Ovary (tissue), 9 donors: ENCODE data around the gene MCU. TPM values are rescaled to one million over a fixed set of nuclear protein-coding genes. Genes with fewer than 3 reads are reported as not detected.
A peak's percentile ranks its signal among the peaks of the same experiment; 100 is the strongest.

Experiments
- DNase-seq, 5 donors: peaks; one replicate each; pipeline ENCODE4 v3.0.0-alpha.2; 2019 to 2020
- H3K27ac ChIP-seq, 2 donors: fragments of 200-600 bp; one replicate each; pipeline versions ENCODE4 v1.5.1 to v1.8.0; 2019 to 2022
- H3K27me3 ChIP-seq: fragments of 200-600 bp; one replicate; pipeline ENCODE4 v1.8.0; 2022
- H3K36me3 ChIP-seq: fragments of 200-600 bp; sonication (generic); one replicate; pipeline ENCODE4 v1.5.1; 2019
- H3K4me1 ChIP-seq: one replicate; pipeline ENCODE4 v1.8.1; 2013; ENCODE audit warnings: mild to moderate bottlenecking, moderate library complexity; ENCODE audit not compliant: insufficient read depth
- H3K4me3 ChIP-seq: fragments of 200-600 bp; sonication (generic); one replicate; pipeline ENCODE4 v1.5.1; 2017
- H3K9me3 ChIP-seq, 2 donors: fragments of 200-600 bp in 1 of 2; sonication (generic) in 1 of 2; one replicate each; pipeline versions ENCODE4 v1.5.1 to v1.8.1; 2013 to 2019; ENCODE audit warnings: mild to moderate bottlenecking in 1 of 2, moderate library complexity in 1 of 2
- EP300 ChIP-seq: sonication (generic); formaldehyde crosslinking; IDR thresholded peaks from one replicate; pipeline ENCODE4 v1.6.1; 2017; ENCODE audit warnings: antibody characterized with exemption
- POLR2A ChIP-seq: fragments of 450-650 bp; IDR thresholded peaks from one replicate; pipeline ENCODE4 v1.6.1; 2017; ENCODE audit warnings: antibody characterized with exemption, mild to moderate bottlenecking, moderate library complexity
- WGBS, 3 donors: extraction: QIAGEN DNeasy Blood & Tissue Kit in 1 of 3; methylation state at CpG; one replicate each; pipeline versions ENCODE4 v1.1.5 to v1.1.7; 2013 to 2017; 5-methylcytosine and 5-hydroxymethylcytosine counted together
- intact Hi-C, 4 donors: fragments of 100-400 bp; cut with DNase I; formaldehyde crosslinking; loops; one replicate each; pipeline versions ENCODE4 v1.11.0 to v1.15.1; 2022 to 2023
- polyA plus RNA-seq, 2 donors: library from polyadenylated mRNA; stranded (reverse); fragments of 200-250 nt in 1 of 2; fragments of 350-450 nt in 1 of 2; fragmentation: Illumina TruSeq in 1 of 2; extraction: RNeasy Lipid Tissue Mini Kit (QIAGEN cat#74804) in 1 of 2; gene quantifications; one replicate each; pipeline ENCODE4 v1.2.3, GENCODE V29; 2013 to 2014
- total RNA-seq, 7 donors: library from RNA; depleted of rRNA in 2 of 7; stranded (reverse); fragments of >200 nt in 2 of 7; fragmentation: NEBNext Ultra II Directional in 3 of 7; extraction: Animal tissue kit (Norgen Biotek cat#: 25700) in 3 of 7; gene quantifications; one replicate each; pipeline versions ENCODE4 v1.1.0 to v1.2.4, GENCODE V29; 2016 to 2023
- TF ChIP-seq, protein P1 (sequence below), 3 donors: fragments of 450-650 bp in 2 of 3; fragments of 200-600 bp in 1 of 3; IDR thresholded peaks; one replicate each; pipeline versions ENCODE4 v1.5.1 to v1.8.0; 2016 to 2022; ENCODE audit warnings: antibody characterized with exemption in 3 of 3, mild to moderate bottlenecking in 1 of 3
- donor health status: DM: no; HTN: no; CAD: no; lungs with moderate emphysema.
- donor health status: DM: no; HTN: no; CAD: no.
- donor health status: Bipolar disorder and iron deficiency.
- donor health status: DM: yes; HTN: yes; CAD: no.
- donor health status: DM: no; HTN: no; CAD: no.
- donor health status: DM: yes; HTN: yes; CAD: no.

MCU gene
- total and polyA plus RNA-seq, 9 donors, result 10.3 to 27.1 (median 12.8) TPM

DNA sequence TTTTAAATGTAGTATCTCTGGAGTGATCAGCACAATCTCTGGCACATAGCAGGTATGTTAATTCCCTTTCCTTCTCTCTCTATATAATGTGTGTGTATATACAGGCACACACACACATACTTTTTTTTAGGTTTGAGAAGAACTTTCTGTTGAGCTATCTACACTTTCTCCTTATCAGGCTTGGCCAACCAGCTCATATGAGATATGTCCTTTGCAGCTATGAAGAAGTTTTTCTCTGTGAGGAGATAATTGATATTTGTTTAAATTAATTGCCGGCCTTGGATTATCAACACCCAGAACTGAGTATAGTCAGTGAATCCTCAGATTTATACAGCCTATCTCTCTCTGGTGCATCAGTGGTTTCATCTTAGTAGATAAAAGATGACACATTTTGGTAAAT is 2.3 kb upstream of the MCU start:
- Histone ChIP-seq H3K36me3 (no peaks in the 10 kb centered on the region), H3K4me1 (peaks cover 2% of the 10 kb centered on the region), H3K27ac (no peak overlapping the region), H3K4me3 (no peak overlapping the region), H3K9me3 (no peaks in the 10 kb centered on the region), H3K27me3 (no peaks in the 10 kb centered on the region)
- intact Hi-C loops, result loop anchor here in 3 of 4 donors (5.0 to 10.0 kb wide), 3 partner anchors 62 to 145 kb away; partner anchors contain the start of gene MICU1 (in 1 of the 3)
- WGBS, 3 donors, result 68 to 88% (median 73%) methylated on average over 1 of the region's 1 CpG
- DNase-seq, result no peak
- no peak for TF ChIP-seq POLR2A
- TF ChIP-seq EP300, result no peak
- TF ChIP-seq, protein P1, sequence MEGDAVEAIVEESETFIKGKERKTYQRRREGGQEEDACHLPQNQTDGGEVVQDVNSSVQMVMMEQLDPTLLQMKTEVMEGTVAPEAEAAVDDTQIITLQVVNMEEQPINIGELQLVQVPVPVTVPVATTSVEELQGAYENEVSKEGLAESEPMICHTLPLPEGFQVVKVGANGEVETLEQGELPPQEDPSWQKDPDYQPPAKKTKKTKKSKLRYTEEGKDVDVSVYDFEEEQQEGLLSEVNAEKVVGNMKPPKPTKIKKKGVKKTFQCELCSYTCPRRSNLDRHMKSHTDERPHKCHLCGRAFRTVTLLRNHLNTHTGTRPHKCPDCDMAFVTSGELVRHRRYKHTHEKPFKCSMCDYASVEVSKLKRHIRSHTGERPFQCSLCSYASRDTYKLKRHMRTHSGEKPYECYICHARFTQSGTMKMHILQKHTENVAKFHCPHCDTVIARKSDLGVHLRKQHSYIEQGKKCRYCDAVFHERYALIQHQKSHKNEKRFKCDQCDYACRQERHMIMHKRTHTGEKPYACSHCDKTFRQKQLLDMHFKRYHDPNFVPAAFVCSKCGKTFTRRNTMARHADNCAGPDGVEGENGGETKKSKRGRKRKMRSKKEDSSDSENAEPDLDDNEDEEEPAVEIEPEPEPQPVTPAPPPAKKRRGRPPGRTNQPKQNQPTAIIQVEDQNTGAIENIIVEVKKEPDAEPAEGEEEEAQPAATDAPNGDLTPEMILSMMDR (IDR thresholded peaks at IDR 0.05), result no peak

DNA sequence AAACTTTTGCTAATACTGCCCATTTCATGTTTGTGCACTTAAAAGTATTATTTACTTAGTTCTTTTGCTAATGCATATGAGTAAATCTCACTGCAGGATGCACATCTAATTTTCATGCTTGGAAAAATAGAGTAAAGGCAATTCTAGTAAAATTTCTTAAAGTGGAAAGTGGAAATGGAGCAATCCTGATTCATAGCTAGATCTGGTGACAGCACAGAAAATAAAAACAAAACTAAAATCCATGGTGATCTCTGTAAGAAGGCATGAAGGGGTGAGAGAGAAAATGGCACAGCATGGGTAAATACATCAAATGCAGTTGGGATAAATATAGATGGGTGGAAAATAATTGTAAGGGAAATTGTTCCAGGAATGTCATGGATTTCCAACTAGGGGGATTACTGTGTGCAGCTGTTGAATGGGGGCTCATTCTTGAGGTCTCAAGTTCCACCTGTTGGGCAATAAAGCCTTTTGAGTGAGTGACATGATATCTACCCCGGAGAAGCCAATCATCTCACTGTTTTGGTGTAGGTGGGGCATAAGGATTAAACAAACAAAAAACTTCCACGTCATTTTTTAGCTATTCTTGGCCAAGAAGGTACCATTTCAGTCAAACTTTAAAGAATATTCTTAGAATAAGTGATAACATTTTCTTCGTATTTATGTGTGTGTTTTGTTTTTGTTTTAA is 1.7 kb upstream of the MCU start:
- WGBS, 3 donors, result 33 to 49% (median 35%) methylated on average over 3 of the region's 3 CpGs
- H3K27ac ChIP-seq, result no peak overlapping the region
- intact Hi-C loops, result loop anchor here in 3 of 4 donors (5.0 to 10.0 kb wide), 3 partner anchors 63 to 145 kb away; partner anchors contain the start of gene MICU1 (in 1 of the 3)

DNA sequence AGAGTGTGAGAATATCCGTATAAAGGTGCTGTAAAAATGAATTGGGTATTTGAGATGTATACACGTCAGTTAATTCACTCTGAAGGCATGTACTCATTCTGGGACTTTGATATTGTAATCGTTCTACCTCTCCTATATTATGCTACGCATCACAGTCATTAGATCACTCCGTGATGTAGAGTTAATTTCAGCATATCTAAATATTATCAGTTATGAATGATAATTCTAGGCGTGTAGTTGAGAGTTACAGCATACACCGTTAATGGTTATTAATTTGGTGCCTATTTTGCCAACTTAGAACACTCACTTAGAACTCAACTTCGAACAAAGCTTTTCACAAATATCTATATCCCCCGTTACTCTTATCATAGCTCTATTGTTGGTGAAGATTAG is 477 bp upstream of the MCU start:
- Histone ChIP-seq H3K27me3 (no peaks in the 10 kb centered on the region), H3K27ac (no peak overlapping the region), H3K36me3 (no peaks in the 10 kb centered on the region), H3K4me3 (peak overlapping the region; percentile 84), H3K4me1 (peaks cover 2% of the 10 kb centered on the region), H3K9me3 (no peaks in the 10 kb centered on the region)
- TF ChIP-seq EP300, result no peak
- no peak for TF ChIP-seq POLR2A
- TF ChIP-seq, protein P1 (IDR thresholded peaks at IDR 0.05), result no peak
- intact Hi-C loops, result loop anchor here in 3 of 4 donors (5.0 to 10.0 kb wide), 3 partner anchors 64 to 143 kb away; partner anchors contain the start of gene MICU1 (in 1 of the 3)
- WGBS, 3 donors, result 29 to 39% (median 32%) methylated on average over 9 of the region's 9 CpGs
- no peak for DNase-seq

More for the DNA sequence above, 1.7 kb upstream of the MCU start:
- TF ChIP-seq, protein P1 (IDR thresholded peaks at IDR 0.05), result no peak
- no peak for TF ChIP-seq POLR2A
- no peak for TF ChIP-seq EP300
- Histone ChIP-seq H3K4me1 (peaks cover 2% of the 10 kb centered on the region), H3K4me3 (no peak overlapping the region), H3K27me3 (no peaks in the 10 kb centered on the region), H3K36me3 (no peaks in the 10 kb centered on the region), H3K9me3 (no peaks in the 10 kb centered on the region)
- DNase-seq, result no peak

DNA sequence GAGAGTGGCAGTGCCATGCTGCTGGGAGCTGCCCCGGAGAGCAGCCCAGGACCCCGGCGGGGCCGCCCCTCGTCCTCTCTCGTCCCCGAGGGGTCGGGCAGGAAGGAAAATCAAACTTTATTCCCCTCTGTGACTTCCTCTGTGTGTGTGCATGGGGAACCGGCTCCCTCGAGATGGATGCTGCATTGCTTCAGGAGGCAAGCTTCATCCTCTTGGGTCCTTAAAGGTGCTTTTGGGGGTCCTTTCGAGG is 726 bp downstream of the MCU start:
- DNase-seq, result peak in 1 of 5 donors; percentile 21
- H3K4me1 ChIP-seq, result peaks cover 2% of the 10 kb centered on the region
- 0% methylated on average over 11 of the region's 11 CpGs for WGBS, 3 donors
- H3K27ac ChIP-seq, result peak overlapping the region; percentile 89
- H3K4me3 ChIP-seq, result peak overlapping the region; percentile 84
- TF ChIP-seq EP300 (no peak), POLR2A (no peak)
- TF ChIP-seq, protein P1 (IDR thresholded peaks at IDR 0.05), result no peak
- H3K9me3 ChIP-seq, result no peaks in the 10 kb centered on the region
- intact Hi-C loops, result loop anchor here in 3 of 4 donors (5.0 to 10.0 kb wide), 3 partner anchors 65 to 142 kb away; partner anchors contain the start of gene MICU1 (in 1 of the 3)
- no peaks in the 10 kb centered on the region for H3K27me3 ChIP-seq
- no peaks in the 10 kb centered on the region for H3K36me3 ChIP-seq
